Activated CD8-positive, alpha-beta memory T cell treated with anti-CD3 and anti-CD28 coated beads, Interleukin-2, amount 50 U/mL, for 4 hours (primary cell): ENCODE data around the gene EXOC4.

Source experiments
- DNase-seq: peaks from one replicate; pipeline ENCODE4 v3.0.0-alpha.2; 2020

Gene EXOC4

DNA sequence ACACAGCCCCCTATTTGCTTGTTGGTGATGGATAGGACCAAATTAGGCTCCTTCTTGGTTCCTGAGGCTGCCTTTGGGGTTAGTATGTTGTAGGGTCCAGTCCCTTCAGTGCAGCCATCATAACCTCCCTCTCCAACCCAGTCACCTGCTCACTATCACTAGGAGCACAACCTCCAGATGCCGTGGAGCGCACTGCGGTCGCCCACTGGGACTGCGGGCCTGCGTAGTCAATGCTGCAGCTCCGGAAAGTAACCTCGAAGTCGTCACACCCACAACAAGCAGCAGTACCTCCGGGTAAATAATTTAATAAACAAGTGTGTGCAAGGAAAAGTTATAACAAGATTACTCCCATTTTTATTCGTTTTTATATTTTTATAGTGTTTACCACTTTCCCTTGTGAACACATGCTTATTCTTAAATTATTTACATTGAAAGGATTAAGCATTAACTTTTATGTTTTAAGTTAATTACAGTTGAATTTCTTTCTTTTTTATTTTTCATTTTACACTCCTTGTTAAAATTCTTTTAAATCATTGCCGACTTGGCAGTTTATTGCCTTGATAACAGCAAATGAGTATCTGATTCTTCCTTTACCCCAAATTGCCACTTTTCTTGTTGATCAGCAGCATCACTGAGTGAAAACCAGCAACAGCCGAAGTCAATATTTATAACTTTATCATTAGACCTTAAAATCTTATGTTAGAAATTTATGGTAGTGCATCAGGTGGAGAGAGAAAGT lies 474.8 kb downstream of the EXOC4 start:
- DNase-seq, result no peak

DNA sequence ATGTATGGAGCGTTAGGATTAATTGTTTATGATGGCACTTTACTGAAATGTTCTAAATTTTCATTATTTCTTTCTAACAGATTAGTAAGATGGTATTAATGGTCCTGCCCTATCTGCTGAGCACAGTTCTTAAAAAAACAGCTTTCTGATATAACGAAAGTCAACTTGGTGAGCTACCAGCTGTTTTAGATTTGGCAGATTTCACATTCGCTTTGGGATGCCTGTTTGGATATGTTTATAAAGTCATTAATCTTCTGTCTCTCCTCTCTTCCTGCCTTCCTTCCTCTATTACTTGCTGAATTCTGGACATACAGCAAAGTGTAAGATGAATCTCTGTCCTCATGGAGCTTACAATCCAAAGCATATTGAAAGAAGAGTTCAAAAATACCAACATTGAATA lies 477.5 kb downstream of the EXOC4 start:
- no peak for DNase-seq

DNA sequence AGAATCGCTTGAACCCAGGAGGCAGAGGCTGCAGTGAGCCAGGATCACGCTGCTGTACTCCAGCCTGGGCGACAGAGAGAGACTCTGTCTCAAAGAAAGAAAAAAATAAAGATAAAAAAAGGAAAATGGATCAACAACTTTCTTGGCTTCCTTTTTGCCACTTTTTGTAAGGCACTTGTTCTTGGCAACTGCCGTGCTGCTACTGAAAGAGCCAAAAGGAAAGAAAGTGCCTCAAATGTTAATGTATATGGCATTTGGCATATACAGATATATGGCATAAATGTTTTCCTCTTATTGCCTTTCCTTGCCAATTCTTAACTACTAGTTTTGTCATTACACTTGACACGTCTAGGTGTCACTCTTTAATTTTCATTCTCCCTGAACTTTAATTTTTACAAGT lies 480.5 kb downstream of the EXOC4 start:
- no peak for DNase-seq

DNA sequence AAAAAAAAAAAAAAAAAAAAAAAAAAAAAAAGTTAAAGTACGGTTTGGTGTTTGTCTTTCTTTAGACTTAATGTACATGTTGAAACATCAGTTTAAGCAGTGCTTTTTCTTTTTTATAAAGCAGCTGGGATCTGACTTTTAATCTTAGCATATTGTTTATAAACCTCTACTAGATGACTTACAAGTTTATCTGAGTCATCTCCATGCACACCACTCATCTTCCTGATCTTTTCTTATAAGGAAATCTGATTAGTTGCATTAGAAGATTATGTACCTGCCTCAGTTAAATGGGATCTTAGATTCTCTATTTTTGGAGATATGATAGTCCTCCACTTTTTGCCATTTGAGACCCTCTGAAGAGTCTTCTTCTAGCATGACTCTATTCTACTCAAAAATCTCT lies 482.3 kb downstream of the EXOC4 start:
- DNase-seq, result no peak

DNA sequence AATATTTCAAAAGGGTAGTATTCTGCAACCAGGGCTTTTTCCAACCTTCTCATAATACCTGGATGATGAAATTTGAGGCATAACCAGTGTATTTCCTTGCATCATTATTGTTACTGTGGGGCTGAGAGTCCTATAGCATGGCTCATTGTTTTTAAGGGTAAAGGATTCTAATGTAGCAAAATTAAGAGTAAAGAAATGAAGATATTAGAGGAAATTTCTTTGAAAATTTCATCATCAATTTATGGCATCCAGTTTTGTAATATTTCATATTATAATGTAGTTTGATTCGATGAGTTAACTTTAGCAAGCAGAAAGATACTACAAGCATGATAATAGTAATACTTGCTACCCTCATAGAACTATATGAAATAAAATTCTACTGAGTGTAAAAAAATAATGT lies 486.9 kb downstream of the EXOC4 start:
- DNase-seq, result no peak

DNA sequence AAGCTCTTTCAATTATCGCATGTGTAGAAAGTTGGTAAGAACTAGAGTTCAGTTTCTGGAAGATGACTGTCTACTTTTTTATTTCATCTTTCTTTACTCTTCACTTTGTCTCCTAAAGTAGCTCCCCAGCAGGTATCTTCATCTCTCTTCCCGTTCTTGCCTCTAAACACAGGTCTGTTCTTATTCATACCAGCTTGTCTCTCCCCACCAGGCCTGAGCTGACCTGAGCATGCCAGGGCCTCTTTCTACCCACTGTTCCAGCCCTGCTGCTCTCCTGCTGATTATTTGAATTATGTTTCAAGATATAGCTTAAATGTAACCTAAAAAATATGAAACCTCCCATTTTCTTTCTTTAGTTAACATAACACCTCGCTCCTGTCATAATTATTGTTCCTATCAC lies 488.2 kb downstream of the EXOC4 start:
- DNase-seq, result no peak

DNA sequence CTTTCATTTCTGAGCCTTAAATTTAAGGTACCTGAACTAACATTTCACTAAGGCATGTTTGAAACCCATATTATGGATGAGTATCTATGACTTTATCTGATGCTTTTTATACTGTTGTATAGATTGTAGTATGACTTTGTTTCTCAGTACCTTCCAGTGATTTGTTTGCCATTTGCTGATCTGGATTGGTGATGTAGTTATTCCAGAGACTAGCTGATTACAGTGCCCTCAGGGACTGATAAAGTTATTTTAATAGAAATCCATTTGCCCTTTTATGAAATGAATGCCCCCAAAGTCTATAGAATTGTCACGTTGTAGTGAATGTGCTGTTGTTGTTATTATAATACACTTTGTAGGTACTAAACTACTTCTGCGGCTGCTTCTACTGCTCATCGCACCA lies 488.8 kb downstream of the EXOC4 start:
- no peak for DNase-seq

DNA sequence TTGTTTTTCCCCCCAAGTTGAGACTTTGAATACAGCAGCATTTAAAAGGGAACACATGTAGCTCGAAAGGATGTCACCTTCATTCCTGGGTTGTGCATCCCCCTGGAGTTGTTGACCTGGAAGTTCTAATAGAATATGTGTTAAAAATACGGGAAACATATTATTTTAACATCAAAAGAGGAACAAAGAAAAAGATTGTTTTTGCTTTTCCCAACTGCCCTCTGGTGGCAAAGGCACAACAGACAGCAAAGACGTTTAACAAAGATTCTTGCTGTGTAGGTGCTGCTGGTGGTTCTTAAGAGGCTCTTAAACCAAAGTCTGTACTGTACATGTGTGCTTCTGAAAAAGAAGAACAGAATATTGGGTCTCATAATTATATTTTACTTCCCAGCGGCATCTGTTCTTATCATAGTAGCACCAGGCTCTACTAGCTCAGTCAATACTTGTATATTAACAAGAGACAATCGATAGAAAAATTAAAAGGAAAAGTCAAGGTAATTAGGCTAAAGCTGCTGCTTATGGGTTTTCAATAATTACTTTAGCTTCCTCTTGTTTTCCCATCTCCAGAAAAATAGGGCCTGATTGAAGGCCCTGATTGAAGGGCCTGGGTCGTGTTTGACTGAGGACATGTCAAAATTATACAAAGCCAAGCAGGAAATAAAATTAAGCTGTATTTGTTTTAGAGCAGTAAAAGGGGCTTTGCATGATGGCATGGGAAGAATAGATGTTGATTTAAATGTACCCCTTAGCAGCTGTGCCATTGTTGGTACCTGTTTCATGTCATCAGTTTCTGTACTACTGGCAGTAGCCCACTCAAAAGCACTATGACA lies 490.0 kb downstream of the EXOC4 start:
- no peak for DNase-seq

DNA sequence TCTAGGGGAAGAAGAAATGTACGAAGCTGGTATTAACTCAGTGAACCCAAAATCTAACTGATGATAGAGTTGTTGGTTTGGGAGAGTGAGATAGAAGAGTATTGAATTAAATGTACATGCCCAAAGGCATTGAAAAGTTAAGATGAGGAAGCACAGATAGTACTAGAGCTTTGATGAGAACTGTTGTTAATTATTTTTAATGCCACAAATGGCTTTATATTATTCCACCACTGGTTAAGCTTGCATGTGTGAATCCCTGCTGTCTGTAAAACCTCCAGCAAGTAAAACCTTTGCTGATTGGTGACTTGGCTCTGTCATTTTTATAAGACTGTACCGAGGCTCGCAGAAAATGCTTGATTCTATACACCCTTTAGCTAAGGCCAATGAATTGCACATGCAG lies 491.6 kb downstream of the EXOC4 start:
- no peak for DNase-seq

DNA sequence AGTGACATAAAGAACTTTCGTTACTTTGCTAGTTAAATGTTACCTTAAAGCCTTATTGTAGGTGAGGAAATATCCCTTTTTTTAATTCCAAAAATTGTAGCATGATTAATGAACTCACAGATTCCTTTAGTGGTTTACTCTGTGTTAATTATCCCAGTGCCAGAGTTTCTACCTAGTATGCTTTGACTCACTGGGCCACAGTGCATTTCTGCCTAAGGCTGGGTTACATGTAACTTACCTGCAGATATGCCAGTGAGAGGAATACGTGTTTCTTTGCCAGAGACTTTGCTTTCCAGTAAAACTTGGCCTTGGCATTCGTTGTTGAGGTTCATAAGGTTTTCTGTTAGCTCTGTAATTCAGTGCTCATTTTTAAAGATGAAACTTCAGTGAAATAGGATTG lies 493.4 kb downstream of the EXOC4 start:
- no peak for DNase-seq

DNA sequence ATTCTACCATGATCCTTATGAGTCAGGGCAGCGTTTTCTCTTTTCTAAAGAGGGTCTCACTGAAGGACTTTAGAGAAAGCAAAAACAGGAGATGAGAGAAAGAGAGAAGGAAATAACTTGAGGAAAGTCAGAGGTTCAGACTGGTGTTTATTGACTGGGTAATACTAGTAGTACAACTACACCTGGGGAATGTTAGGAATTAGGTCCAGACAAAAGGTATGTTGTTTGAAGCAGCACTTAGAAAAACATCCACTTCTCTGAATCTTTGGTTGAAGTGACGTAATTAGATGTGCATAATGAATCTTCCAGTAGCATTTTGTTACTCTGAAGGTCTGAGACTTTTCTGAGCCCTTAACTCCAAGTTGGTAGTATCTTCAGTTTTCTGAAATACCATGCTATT lies 494.0 kb downstream of the EXOC4 start:
- DNase-seq, result no peak

DNA sequence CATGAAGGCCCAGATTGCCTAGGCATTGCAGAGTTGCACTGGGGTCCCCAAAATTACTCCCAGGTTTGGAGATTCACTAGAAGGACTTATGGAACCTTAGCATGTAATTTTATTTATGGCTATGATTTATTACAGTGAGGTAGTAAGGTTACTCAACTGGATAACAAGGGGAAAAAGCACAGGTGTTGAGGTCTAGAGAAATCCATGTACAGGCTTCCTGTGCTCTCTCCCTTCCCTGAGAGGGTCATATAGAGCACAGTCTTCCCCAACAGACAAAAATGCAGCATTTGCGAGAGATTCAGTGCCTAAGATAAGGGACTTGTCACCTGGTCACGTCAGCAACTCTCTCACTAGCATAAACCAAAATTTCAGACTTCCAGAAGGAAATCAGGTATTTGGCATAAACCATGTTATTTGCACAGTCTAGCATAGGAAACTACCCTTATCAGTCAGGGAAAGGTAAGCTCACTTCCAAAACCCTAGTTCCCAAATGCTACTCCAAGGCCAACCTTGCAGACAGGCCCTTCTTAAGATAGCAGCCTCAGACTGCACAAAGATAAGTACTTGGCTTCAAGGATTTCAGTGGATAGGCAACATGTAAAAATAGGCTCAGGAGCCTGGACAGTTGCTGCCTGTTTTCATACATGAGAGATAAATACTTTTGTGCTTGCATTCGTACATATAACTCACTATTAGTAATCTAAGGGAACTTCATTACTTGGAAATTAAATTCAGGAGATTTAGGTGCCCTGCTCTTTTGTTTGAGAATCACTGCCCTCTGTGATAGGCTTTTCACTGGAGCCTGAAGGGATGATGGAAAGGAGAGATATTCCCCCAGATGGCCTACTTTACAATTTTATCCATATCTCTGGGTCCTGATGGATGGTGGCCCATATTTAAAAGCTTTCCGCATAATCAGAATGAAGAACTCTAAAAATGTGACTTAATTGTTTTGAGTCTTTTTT lies 495.8 kb downstream of the EXOC4 start:
- DNase-seq, result no peak

DNA sequence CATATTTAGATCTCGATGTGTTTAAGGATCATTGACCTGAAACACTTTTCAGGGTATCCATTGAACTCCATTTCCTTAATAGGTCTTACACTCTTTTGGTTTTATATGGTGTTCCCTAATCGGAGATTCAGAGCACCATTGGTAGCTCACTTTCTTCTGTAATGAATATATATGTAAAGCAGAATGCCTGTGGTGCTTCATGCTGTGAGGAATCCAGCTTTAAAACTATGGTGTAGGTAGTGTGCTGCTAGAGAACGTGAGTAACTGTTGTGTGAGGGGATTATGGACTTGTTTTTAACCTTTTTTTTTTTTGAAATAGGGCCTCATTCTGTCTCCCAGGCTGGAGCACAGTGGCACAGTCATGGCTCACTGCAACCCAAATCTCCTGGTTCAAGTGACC lies 497.4 kb downstream of the EXOC4 start:
- no peak for DNase-seq

DNA sequence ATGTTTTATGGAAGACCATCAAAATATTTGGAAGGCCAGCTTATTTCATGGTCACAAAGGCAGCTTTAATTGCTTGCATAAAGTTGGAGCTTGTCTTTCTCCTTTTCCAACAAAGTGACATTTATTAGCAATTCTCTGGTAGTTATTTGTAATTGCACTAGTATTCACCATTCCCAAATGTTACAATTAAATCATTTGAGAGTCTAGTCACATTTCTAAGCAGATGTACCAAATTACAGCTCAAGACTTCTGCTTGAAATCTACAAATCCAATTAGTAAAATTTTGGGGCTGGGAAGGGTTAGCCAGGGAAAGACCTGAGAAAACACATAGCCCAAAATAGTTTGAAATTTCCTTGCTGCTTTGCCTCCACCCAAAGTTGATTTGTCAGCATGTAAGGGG lies 498.2 kb downstream of the EXOC4 start:
- DNase-seq, result no peak

DNA sequence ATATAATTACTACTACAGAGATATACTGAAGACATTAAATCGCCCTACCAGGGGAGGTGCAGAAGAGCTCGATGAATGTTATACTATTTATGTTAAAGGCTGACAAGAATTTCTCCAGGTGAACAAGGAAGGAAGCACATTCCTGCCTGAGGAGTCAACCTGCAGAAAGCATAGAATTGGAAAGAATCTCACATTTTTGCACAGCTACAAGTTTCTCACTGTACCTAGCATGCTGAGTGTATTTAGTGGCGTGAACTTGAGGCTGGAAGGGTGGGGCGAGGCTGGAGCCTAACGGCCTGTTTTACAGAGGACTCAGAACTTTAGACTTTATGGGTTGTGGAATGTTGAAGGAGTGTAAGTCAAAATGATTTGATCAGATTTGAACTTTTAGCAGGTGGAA lies 500.6 kb downstream of the EXOC4 start:
- DNase-seq, result no peak

DNA sequence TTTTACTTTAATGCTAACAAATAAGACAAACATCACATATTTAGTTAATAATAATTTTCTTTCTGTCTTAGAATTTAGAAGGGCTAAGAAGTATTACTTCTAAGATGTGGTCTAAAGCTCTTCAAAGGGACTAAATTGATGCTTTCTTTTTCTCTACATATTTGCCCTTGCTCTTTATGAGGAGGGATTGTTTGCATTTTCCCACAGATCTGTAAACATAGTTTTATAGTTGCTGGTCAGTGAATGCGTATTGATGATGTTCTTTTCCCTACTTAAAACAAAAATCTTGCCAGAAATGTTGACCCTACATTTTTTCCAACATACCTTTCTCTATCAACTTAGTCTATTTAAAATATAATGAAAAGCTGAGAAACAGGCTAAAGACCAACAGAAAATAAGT lies 501.8 kb downstream of the EXOC4 start:
- no peak for DNase-seq

DNA sequence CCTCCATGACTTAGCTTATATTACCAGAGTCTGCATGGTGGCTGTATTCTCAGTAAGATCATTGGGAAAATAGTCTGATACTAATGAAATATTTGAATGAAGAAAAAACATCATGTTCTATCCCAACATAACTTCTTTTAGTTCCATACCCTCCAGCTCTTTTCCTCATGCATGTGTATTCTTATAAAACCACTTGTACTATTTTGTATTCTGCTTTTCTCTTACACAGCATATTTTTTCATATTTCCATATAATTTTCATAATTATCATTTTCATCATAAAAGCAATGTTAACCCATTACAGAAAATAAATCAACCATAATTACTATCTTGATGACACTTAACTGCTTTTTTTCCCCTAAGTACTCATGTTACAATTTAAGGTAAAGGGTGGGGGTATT lies 503.0 kb downstream of the EXOC4 start:
- DNase-seq, result no peak

DNA sequence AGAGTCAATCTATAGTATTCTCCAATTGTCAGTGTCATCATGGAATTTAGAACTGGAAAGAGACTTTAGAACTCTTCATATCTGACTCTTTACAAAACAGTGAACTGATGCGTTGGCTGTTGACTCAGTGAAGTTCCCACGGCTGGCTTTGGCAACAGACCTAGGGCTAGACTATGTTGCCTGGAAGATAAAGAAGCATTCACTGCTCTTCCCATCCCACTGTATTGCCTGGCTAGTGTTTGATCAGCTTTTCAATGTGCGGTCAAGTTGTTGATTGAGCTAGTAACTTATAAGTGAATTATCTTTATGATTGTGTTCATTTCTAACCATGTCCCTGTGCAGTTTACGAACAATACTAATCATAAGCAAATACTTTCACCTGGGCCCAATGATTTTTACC lies 508.6 kb downstream of the EXOC4 start:
- no peak for DNase-seq

DNA sequence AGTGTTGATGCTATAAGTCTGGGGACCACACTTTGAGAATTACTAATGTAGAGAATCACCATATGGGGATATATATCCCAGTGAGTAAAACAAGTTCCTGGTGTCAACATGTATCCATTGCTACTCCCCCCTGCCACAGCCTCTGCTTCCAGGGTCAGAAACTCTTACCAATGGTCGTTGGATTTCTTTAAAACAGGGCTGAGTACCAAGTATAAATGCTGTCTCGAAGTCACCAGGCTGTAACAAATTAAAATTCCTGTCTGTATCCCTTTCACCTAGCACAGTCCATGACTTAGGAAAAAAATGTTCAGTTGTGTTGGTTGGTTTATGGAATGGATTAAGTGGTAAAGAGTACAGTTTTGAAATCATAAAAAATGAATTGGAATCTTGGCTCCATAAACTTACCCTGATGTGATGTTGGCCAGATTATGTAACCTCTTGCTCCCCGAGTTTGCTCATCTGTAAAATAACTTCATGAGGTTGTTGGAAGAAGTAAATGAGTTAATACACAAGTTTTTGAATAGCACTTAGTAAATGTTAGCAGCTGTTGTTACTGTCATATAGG lies 510.3 kb downstream of the EXOC4 start:
- no peak for DNase-seq

DNA sequence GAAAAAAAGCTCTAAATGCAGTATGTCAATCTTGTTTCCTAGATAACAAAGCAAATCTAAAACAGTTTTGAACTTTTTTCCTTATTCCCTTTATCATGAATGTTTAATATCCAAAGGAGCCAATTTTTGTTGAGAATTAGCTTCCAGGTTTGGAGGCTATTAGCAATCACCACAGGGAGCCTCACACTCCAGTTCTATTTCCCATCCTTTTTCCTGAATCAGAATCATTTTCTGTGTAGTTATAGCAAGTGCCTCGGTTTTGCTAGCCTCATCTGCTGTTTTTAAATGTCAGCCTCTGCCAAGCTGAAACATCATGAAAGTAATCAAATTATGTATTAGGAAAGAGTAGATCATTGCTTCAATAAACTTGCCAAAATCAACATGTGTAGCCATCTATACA lies 516.8 kb downstream of the EXOC4 start:
- no peak for DNase-seq

DNA sequence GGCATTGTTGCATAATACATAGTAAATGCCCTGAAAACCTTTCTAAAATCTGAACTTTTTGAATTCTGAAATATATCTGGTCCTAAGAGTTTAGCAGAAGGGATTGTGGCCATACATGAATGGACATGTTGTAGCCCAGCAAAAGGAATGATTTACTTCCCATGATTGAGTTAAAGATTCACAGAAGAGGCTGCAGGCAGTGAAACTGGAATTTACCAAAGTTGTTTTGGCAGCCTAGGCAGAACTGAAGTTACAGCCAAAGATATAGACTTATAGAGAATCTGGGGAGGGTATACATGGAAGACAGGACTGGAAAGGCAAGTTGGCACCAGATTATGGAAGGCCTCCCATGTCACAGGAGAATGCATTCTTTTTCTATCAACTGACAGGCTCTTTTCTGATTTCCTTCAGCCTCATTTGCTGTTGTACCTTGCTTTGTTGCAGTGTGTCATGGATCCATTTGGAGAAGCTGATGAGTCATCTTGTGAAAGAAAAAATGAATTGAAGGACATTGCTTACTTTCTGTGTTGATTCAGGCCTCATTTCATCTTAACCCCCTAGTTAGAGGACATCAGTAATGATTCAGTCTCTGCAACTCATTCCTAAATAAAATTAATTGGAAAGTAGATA lies 518.1 kb downstream of the EXOC4 start:
- no peak for DNase-seq

DNA sequence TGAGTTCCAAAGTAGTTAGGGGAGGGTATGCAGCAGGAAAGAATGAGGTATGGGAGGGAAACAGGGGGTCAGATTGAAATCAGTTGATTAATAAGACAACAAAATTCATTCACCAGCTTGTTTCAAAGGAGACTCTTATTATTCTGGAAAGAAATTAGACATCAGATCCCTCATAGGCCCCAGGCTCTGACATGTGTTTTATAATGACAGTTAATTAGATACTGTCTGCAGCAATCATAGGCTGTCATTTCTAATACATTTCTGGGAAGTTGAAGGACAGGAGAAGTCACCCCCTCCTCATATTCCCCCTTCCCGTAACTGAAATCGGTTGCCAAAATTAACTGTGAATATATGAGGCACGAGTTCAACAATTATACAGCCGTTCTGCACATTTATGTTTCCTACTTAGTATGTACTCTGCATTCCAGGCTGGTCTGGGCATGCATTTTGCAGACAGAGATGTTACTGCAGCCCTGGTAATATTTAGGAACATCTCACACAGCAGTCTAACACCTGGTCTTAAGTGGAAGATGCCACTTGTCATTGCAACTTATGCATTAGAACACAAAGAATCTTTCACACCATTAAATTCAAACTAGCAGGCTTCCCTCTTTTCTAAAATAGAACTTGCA lies 519.0 kb downstream of the EXOC4 start:
- no peak for DNase-seq
